T-cell (primary cell): ENCODE data around the gene CDHR3. TPM values are rescaled to one million over a fixed set of nuclear protein-coding genes. Genes with fewer than 3 reads are reported as not detected.
A peak's percentile ranks its signal among the peaks of the same experiment; 100 is the strongest.

Experiments used
- ATAC-seq, 4 experiments: fragments of 200-7000 bp in 3 of 4; fragments of 150-1000 bp in 1 of 4; cut with Tn5 transposase; replicated peaks in 1 of 4; 1 replicate in 3 of 4; 2 replicates in 1 of 4; pipeline ENCODE4 v1.10.0; 2021; ENCODE audit warnings: moderate library complexity in 3 of 4, mild to moderate bottlenecking in 2 of 4, moderate number of reproducible peaks in 1 of 4
- CTCF ChIA-PET, 2 donors: fragments of 300-600 bp; sonication (Branson Sonifier 250); formaldehyde crosslinking; loops; one replicate each; lab custom pipeline; 2022; ENCODE audit warnings: antibody characterized with exemption in 2 of 2; lab: Charles Lee
- POLR2A ChIA-PET, 2 donors: fragments of 300-600 bp; sonication (Branson Sonifier 250); formaldehyde crosslinking; loops; one replicate each; lab custom pipeline; 2022; ENCODE audit warnings: antibody characterized with exemption in 2 of 2; lab: Charles Lee
- DNase-seq, 35 experiments: peaks; one replicate each; pipeline versions ENCODE4 v3.0.0 to v3.0.0-alpha.2; 2013 to 2023
- H3K27ac ChIP-seq: one replicate; pipeline ENCODE4 v1.5.1; 2013; ENCODE audit warnings: low read length
- H3K27me3 ChIP-seq, 2 experiments: replicated peaks in 1 of 2; 1 replicate in 1 of 2; 2 replicates in 1 of 2; pipeline versions ENCODE4 v1.6.1 to v1.7.0; 2013; ENCODE audit warnings: low read length in 1 of 2, mixed read lengths in 1 of 2; ENCODE audit not compliant: control insufficient read depth in 2 of 2, insufficient read depth in 2 of 2; ENCODE audit errors: extremely low read depth in 1 of 2
- H3K36me3 ChIP-seq, 2 donors: 1 replicate in 1 of 2; 2 replicates in 1 of 2; pipeline versions ENCODE4 v1.6.1 to v1.7.0; 2013; ENCODE audit warnings: low read length in 1 of 2; ENCODE audit not compliant: control insufficient read depth in 2 of 2, insufficient read depth in 1 of 2; ENCODE audit errors: extremely low read depth in 1 of 2
- H3K4me1 ChIP-seq, 2 experiments: 1 replicate in 1 of 2; 2 replicates in 1 of 2; pipeline versions ENCODE4 v1.6.1 to v1.7.0; 2013; ENCODE audit warnings: low read length in 2 of 2, mixed read lengths in 1 of 2; ENCODE audit not compliant: insufficient read depth in 2 of 2, control insufficient read depth in 1 of 2; ENCODE audit errors: extremely low read depth in 1 of 2
- H3K4me3 ChIP-seq, 2 donors: 1 replicate in 1 of 2; 2 replicates in 1 of 2; pipeline versions ENCODE4 v1.5.1 to v1.7.0; 2013; ENCODE audit warnings: mild to moderate bottlenecking in 2 of 2, low read length in 1 of 2, moderate library complexity in 1 of 2; ENCODE audit not compliant: control insufficient read depth in 1 of 2; ENCODE audit errors: extremely low read depth in 1 of 2
- H3K9me3 ChIP-seq: 2 replicates; pipeline ENCODE4 v1.7.0; 2013
- H3K27ac Mint-ChIP-seq, 2 donors: one replicate each; pipeline ENCODE4 v1.8.0; 2020 to 2021; ENCODE audit warnings: mild to moderate bottlenecking in 2 of 2, mixed read lengths in 2 of 2
- H3K27me3 Mint-ChIP-seq, 2 donors: one replicate each; pipeline ENCODE4 v1.8.0; 2021 to 2022; ENCODE audit warnings: mixed read lengths in 2 of 2
- H3K36me3 Mint-ChIP-seq: one replicate; pipeline ENCODE4 v1.8.0; 2021; ENCODE audit warnings: mixed read lengths
- H3K4me1 Mint-ChIP-seq, 3 donors: one replicate each; pipeline ENCODE4 v1.8.0; 2020 to 2022; ENCODE audit warnings: mixed read lengths in 3 of 3, mild to moderate bottlenecking in 1 of 3
- H3K4me3 Mint-ChIP-seq, 3 donors: one replicate each; pipeline ENCODE4 v1.8.0; 2020 to 2022; ENCODE audit warnings: mild to moderate bottlenecking in 3 of 3, mixed read lengths in 3 of 3, moderate library complexity in 3 of 3
- H3K9me3 Mint-ChIP-seq, 3 donors: one replicate each; pipeline ENCODE4 v1.8.0; 2020 to 2022; ENCODE audit warnings: mixed read lengths in 3 of 3
- WGBS: methylation state at CpG from one replicate; pipeline ENCODE4 v1.1.5; 2013; ENCODE audit warnings: missing lambda C conversion rate; ENCODE audit not compliant: insufficient coverage; 5-methylcytosine and 5-hydroxymethylcytosine counted together
- total RNA-seq, 35 experiments: library from RNA in 6 of 35; stranded (reverse) in 6 of 35; fragments of 120-200 nt in 1 of 35; gene quantifications; one replicate each; pipeline versions ENCODE4 v1.2.1 to v1.2.4 and lab custom pipeline; 2013 to 2026

The CDHR3 gene
- total RNA-seq, 5 donors from 2014 or later (not counting 1 experiment from before 2014, with no cell fraction given): 10.5 to 18.5 (median 14.5) TPM

DNA sequence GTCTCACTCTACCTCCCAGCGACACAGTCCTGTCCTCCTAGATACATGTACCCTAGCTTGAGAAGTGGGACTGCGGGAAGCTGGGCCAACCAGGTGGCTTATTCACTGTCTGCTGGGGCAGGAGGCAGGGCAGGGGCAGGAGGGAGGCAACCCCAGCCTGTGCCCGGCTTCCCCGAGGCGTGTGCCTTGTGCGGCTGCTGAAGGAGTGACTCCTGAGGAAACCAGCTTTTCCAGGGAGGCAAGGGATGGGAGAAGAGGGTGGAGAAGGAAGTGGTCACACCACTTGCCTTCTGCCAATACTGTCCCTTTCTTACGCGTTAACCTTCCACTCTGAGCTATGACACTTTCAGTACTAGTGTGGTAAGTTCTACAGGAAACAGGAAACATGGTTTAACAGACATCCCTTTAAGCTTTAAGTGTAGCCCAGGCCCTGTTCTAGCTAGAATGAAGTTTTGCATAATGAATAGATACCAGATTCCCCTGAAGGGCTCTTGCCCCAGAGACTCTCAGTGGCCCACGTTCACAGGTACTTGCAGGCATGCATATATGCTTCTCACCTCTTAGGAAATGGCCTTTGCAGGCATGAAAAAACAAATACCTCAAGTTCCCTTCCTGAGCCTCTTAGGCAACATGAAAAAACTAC, 108.4 kb downstream of the CDHR3 start:
- DNase-seq (peak in 34 of 35 experiments; percentile 9 to 73 (median 27)), ATAC-seq (peak; percentile 97 to 98 (median 98))
- no peaks in the 10 kb centered on the region for H3K9me3 Mint-ChIP-seq
- Histone ChIP-seq H3K4me3 (peak overlapping the region; percentile 25 to 36), H3K9me3 (no peaks in the 10 kb centered on the region), H3K36me3 (no peaks in the 10 kb centered on the region), H3K27me3 (no peaks in the 10 kb centered on the region), H3K27ac (peak overlapping the region; percentile 90), H3K4me1 (peaks cover 20 to 47% of the 10 kb centered on the region in 2 experiments)
- POLR2A ChIA-PET: interaction anchor here (0.6 to 1.4 kb wide), 13 partner anchors 9 to 1131 kb away, joined by 3 to 14 read pairs (median 4); partner anchors contain the start of genes NAMPT (in 1 of the 2) and SYPL1 (in 1 of the 2)
- H3K4me1 Mint-ChIP-seq: peaks cover 60 to 69% (median 62%) of the 10 kb centered on the region in 3 donors
- H3K27ac Mint-ChIP-seq: peak overlapping the region; percentile 97 to 98
- H3K36me3 Mint-ChIP-seq: no peaks in the 10 kb centered on the region
- no peaks in the 10 kb centered on the region for H3K27me3 Mint-ChIP-seq
- CTCF ChIA-PET: interaction anchor here (0.5 to 2.9 kb wide), 16 partner anchors 9 to 413 kb away, joined by 3 to 11 read pairs (median 4); no protein-coding TSS in a partner anchor
- H3K4me3 Mint-ChIP-seq: peak overlapping the region; percentile 65 to 75 (median 71)
- WGBS: 0% methylated on average over 4 of the region's 9 CpGs

DNA sequence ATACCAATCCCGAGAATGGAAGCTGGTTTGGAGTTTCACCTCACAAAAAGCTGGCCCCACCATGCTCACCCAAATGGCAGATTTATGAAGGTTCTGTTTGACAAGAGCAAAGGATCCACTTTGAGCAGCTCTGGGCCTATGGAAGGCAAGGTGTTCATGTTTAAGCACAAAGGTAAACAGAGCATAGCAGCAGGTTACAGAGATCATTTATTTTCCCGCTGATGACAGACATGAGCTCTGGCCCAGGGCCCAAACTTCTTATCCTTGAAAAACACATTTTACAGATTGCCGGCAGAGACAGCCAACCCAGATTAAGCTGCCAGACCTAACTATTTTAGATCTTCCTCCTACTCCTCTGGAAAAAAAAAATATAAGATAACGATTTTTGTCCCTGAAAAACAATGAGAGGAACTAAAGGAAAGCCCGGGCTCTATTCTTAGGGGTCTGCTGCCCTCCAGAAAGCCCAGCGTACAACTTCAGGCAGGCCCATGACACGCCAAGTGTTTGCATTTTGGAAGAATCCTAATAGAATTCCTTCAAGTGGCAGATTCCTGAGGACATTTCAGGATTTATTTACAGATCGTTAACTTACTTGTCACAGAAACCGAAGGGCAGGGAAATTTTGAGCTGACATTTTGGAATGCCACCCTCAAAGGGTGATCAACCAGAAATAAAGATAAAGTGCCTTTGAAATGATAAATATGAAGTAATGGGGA, 109.1 kb downstream of the CDHR3 start:
- Histone ChIP-seq H3K36me3 (no peaks in the 10 kb centered on the region), H3K4me1 (peaks cover 20 to 47% of the 10 kb centered on the region in 2 experiments), H3K27ac (peak overlapping the region; percentile 90), H3K4me3 (no peak overlapping the region), H3K27me3 (no peaks in the 10 kb centered on the region), H3K9me3 (no peaks in the 10 kb centered on the region)
- WGBS: 65% methylated on average over 5 of the region's 9 CpGs
- no peaks in the 10 kb centered on the region for H3K36me3 Mint-ChIP-seq
- ChIA-PET POLR2A (interaction anchor here (0.6 to 1.4 kb wide), 10 partner anchors 9 to 1132 kb away, joined by 3 to 14 read pairs (median 4); partner anchors contain the start of genes NAMPT (in 1 of the 2) and SYPL1 (in 1 of the 2)), CTCF (interaction anchor here (0.5 to 2.9 kb wide), 16 partner anchors 9 to 414 kb away, joined by 3 to 11 read pairs (median 4); no protein-coding TSS in a partner anchor)
- H3K27ac Mint-ChIP-seq: peak overlapping the region; percentile 97 to 98
- peaks cover 66 to 76% (median 66%) of the 10 kb centered on the region in 3 donors for H3K4me1 Mint-ChIP-seq
- H3K27me3 Mint-ChIP-seq: no peaks in the 10 kb centered on the region
- H3K4me3 Mint-ChIP-seq: peak overlapping the region; percentile 65 to 75 (median 71)
- ATAC-seq (peak in 3 of 4 experiments; percentile 10 to 15 (median 15)), DNase-seq (no peak)
- no peaks in the 10 kb centered on the region for H3K9me3 Mint-ChIP-seq

DNA sequence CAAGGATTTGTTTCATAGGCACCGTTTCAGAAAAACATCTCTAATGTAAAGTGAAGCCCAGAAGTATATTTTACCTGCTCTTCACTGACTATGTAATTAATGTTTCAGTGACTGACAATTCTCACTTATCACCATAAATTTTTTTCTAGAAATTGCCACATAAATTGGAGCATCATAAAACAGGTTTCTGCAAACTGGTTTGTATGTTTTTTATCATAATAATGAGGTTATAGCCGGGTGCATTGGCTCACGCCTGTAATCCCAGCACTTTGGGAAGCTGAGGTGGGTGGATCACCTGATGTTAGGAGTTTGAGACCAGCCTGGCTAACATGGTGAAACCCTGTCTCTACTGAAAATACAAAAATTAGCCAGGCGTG, 109.6 kb downstream of the CDHR3 start:
- no peaks in the 10 kb centered on the region for H3K9me3 ChIP-seq
- ATAC-seq (no peak), DNase-seq (no peak)
- H3K27ac Mint-ChIP-seq: peak overlapping the region; percentile 97 to 98
- H3K9me3 Mint-ChIP-seq: no peaks in the 10 kb centered on the region
- H3K36me3 Mint-ChIP-seq: no peaks in the 10 kb centered on the region
- H3K27me3 Mint-ChIP-seq: no peaks in the 10 kb centered on the region
- H3K27me3 ChIP-seq: no peaks in the 10 kb centered on the region
- H3K27ac ChIP-seq: peak overlapping the region; percentile 90
- H3K4me3 ChIP-seq: no peak overlapping the region
- POLR2A ChIA-PET: interaction anchor here (1.0 to 1.2 kb wide), 3 partner anchors 14 to 36 kb away, joined by 3 to 4 read pairs (median 3); no protein-coding TSS in a partner anchor
- H3K4me3 Mint-ChIP-seq: peak overlapping the region in 1 of 3 donors; percentile 75
- 94% methylated on average over 2 of the region's 4 CpGs for WGBS
- H3K4me1 ChIP-seq: peaks cover 20 to 47% of the 10 kb centered on the region in 2 experiments
- no peaks in the 10 kb centered on the region for H3K36me3 ChIP-seq
- CTCF ChIA-PET: interaction anchor here (1.2 to 2.9 kb wide), 6 partner anchors 15 to 82 kb away, joined by 3 to 11 read pairs (median 4); no protein-coding TSS in a partner anchor
- peaks cover 69 to 79% (median 69%) of the 10 kb centered on the region in 3 donors for H3K4me1 Mint-ChIP-seq

DNA sequence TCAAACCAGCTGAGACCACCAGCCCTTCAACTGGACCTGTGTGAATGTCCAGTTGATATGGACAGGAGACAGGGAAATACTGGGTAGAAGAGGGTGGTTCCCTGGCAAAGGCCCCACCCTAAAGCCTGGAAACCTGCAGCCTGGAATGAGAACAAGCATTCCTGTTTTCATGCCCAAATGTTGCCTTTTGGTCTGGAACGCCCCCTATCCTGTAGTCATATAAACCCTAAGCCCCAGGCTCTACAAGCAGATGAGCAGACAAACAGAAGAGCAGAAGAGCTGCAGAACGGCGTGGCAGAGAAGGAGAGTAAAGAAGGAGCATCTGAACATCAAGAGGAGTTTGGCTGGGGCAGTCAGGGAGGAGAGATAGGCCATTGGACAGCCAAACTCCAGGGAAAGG, 110.6 kb downstream of the CDHR3 start:
- H3K36me3 ChIP-seq: no peaks in the 10 kb centered on the region
- H3K27me3 Mint-ChIP-seq: no peaks in the 10 kb centered on the region
- no CpG with 5 or more reads among the region's 3 CpGs for WGBS
- no peak overlapping the region for H3K4me3 Mint-ChIP-seq
- H3K4me1 Mint-ChIP-seq: peaks cover 65 to 75% (median 67%) of the 10 kb centered on the region in 3 donors
- POLR2A ChIA-PET: interaction anchor here in 1 of 2 donors (0.6 kb wide), 1 partner anchor 15 kb away, joined by 7 read pairs; no protein-coding TSS in a partner anchor
- H3K27me3 ChIP-seq: no peaks in the 10 kb centered on the region
- H3K4me3 ChIP-seq: no peak overlapping the region
- peak overlapping the region; percentile 90 for H3K27ac ChIP-seq
- H3K9me3 ChIP-seq: no peaks in the 10 kb centered on the region
- H3K4me1 ChIP-seq: peaks cover 20 to 47% of the 10 kb centered on the region in 2 experiments
- ATAC-seq (no peak), DNase-seq (no peak)
- no peaks in the 10 kb centered on the region for H3K9me3 Mint-ChIP-seq
- peak overlapping the region; percentile 97 to 98 for H3K27ac Mint-ChIP-seq
- no peaks in the 10 kb centered on the region for H3K36me3 Mint-ChIP-seq
- CTCF ChIA-PET: interaction anchor here (0.5 to 2.4 kb wide), 4 partner anchors 11 to 403 kb away, joined by 3 to 8 read pairs (median 6); no protein-coding TSS in a partner anchor

DNA sequence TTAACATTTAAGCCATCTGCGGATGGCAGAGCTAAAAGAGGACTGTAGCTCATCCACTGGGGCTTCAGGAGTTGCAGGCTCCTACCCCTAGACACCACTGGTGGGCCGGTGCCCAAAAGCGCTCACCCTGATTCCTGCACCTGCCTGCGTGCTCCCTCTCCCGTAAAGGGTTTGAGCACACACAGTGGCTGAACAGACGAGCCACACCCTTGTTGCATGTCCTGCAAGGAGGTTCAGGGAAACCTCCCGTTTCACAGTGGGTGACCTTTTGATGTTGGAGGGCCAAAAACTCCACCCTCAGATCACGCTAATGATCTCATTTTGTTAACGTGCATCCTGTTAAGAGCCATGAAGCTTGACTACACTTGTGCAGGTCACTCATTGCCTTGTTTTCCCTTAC, 111.2 kb downstream of the CDHR3 start:
- Histone ChIP-seq H3K27ac (no peak overlapping the region), H3K4me3 (no peak overlapping the region), H3K27me3 (no peaks in the 10 kb centered on the region), H3K36me3 (no peaks in the 10 kb centered on the region), H3K9me3 (no peaks in the 10 kb centered on the region), H3K4me1 (peaks cover 19 to 44% of the 10 kb centered on the region in 2 experiments)
- Mint-ChIP-seq H3K27me3 (no peaks in the 10 kb centered on the region), H3K4me3 (no peak overlapping the region), H3K36me3 (no peaks in the 10 kb centered on the region), H3K27ac (peak overlapping the region; percentile 97 to 98), H3K9me3 (no peaks in the 10 kb centered on the region), H3K4me1 (peaks cover 61 to 73% (median 67%) of the 10 kb centered on the region in 3 donors)
- no peak for DNase-seq
- no peak for ATAC-seq
- WGBS: 95% methylated on average over 8 of the region's 9 CpGs
- CTCF ChIA-PET: interaction anchor here (0.6 to 1.0 kb wide), 2 partner anchors 11 to 16 kb away, joined by 3 to 8 read pairs; no protein-coding TSS in a partner anchor
- POLR2A ChIA-PET: no interaction called here

DNA sequence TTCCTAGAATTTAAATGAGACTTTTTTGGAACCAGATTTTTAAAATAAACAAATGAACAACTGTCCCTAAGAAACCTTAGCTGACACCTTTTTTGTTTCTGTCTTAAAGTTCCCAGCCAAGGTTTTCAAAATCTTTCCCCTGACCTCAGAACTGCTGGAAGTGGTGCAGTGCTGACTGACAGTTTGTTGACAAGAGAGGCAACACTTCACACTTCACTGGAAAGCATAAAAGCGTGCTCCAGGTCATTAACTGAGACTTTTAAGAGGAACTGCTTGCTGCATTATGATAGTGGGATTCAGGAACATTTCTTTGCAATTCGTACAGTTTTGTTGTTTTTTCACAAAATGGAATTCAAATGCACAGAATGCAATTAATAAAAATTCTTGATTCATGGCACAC, 112.9 kb downstream of the CDHR3 start:
- Histone ChIP-seq H3K36me3 (no peaks in the 10 kb centered on the region), H3K4me1 (peaks cover 19 to 32% of the 10 kb centered on the region in 2 experiments), H3K9me3 (no peaks in the 10 kb centered on the region), H3K27ac (no peak overlapping the region), H3K27me3 (no peaks in the 10 kb centered on the region), H3K4me3 (no peak overlapping the region)
- no peak overlapping the region for H3K4me3 Mint-ChIP-seq
- 80% methylated on average over 2 of the region's 2 CpGs for WGBS
- no peaks in the 10 kb centered on the region for H3K36me3 Mint-ChIP-seq
- peaks cover 52 to 69% (median 58%) of the 10 kb centered on the region in 3 donors for H3K4me1 Mint-ChIP-seq
- no peaks in the 10 kb centered on the region for H3K9me3 Mint-ChIP-seq
- no peak for DNase-seq
- ChIA-PET POLR2A (interaction anchor here in 1 of 2 donors (0.6 kb wide), 1 partner anchor 27 kb away, joined by 3 read pairs; no protein-coding TSS in a partner anchor), CTCF (no interaction called here)
- H3K27ac Mint-ChIP-seq: no peak overlapping the region
- no peaks in the 10 kb centered on the region for H3K27me3 Mint-ChIP-seq
- no peak for ATAC-seq
